Mesodermal cell (in vitro differentiated cells): ENCODE data around the gene PLBD2.
"Not testable (repeated sequence)": the region's sequence is repeated elsewhere in the genome, so short reads cannot be mapped to it uniquely, and the experiment has no call there.

Source experiments
- H3K27ac ChIP-seq: 2 replicates; pipeline ENCODE4 v1.7.0; 2013; ENCODE audit warnings: mild to moderate bottlenecking, low read depth, low read length, moderate library complexity; ENCODE audit not compliant: severe bottlenecking
- H3K36me3 ChIP-seq: 2 replicates; pipeline ENCODE4 v1.7.1; 2013; ENCODE audit warnings: mild to moderate bottlenecking, low read length, moderate library complexity; ENCODE audit not compliant: control insufficient read depth, insufficient read depth
- H3K4me1 ChIP-seq: one replicate; pipeline ENCODE4 v1.7.1; 2013; ENCODE audit warnings: mild to moderate bottlenecking, low read length; ENCODE audit not compliant: insufficient read depth, control insufficient read depth, poor library complexity, severe bottlenecking
- H3K4me3 ChIP-seq: 2 replicates; pipeline ENCODE4 v1.7.0; 2013; ENCODE audit warnings: low read length, control low read depth, mild to moderate bottlenecking; ENCODE audit not compliant: insufficient read depth, poor library complexity, severe bottlenecking; ENCODE audit errors: extremely low read depth
- H3K9me3 ChIP-seq: 2 replicates; pipeline ENCODE4 v1.7.1; 2013; ENCODE audit warnings: mild to moderate bottlenecking, low read length, moderate library complexity; ENCODE audit not compliant: control insufficient read depth
- WGBS, 2 experiments: methylation state at CpG; one replicate each; pipeline ENCODE4 v1.1.5; 2013; ENCODE audit warnings: missing lambda C conversion rate in 2 of 2; ENCODE audit not compliant: insufficient coverage in 2 of 2; 5-methylcytosine and 5-hydroxymethylcytosine counted together

The PLBD2 gene

DNA sequence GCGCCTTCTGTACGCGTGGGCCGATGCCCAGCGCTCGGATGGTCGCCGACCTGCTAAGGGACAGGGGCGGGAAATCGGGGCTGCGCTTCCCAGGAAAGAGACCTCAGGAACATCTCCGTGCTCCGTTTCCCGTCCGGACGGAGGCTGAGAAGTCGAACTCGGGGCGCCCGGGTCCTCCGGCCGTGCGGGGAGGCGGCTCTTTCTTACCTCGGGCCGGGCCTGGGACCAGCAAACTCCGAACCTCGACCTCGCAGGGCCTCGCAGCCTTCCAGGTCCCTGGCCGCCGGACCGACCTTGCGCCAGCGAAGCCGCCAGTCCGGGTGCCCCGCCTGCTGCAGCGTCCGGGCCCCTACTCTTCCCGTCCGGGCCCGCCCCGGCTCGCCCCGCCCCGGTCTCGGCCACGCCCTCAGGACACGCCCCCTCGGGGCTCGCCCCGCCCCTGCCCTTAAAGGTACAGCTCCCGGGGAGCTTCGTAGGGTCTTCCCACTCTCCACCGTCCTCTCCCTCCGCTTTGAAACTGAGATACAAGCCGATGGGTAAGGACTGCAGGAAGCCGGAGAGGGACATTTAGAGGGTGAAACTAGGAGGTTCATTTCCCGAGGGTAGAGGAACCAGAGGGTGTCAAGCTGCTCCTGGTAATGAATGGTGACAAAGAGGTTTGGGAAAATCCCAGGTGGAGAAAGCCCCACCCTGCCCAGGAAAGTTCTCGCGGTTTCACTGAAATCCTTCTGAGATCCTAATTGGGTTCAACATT lies 23.4 kb upstream of the PLBD2 start, which contains the start of gene SLC8B1:
SLC8B1 (minus strand) TSS at position 324 of the 754 bp plus-strand sequence. CDS start 2,231 bp downstream, outside the sequence.
- Histone ChIP-seq H3K4me3 (peak within 1 kb of the TSS; percentile 49), H3K27ac (no peak within 1 kb of the TSS), H3K4me1 (no peaks in the 10 kb centered on the region), H3K9me3 (no peaks in the 10 kb centered on the region), H3K36me3 (no peaks in the 10 kb centered on the region)
- WGBS, 2 experiments, result 0 to 1% methylated on average over 41 to 46 of the region's 62 CpGs

DNA sequence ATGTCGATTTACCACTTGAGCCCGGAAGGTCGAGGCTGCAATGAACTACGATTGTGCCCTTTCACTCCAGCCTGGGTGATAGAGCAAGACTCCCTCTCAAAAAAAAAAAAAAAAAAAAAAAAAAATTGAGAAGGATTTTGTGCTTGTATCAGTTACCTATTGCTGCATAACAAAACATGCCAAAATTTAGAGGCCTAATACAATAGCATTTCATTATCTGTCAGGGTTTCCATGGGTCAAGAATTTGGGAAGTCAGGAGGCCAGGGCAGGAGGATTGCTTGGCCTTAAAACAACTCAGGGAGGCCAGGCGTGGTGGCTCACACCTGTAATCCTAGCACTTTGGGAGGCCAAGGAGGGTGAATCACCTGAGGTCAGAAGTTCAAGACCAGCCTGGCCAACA lies 18.8 kb upstream of the PLBD2 start:
- Histone ChIP-seq H3K4me3 (no peak overlapping the region), H3K4me1 (no peaks in the 10 kb centered on the region), H3K36me3 (no peaks in the 10 kb centered on the region), H3K9me3 (no peaks in the 10 kb centered on the region), H3K27ac (no peak overlapping the region)
- 90% methylated on average over 4 of the region's 5 CpGs; no CpG with 5 or more reads in 1 of the 2 experiments for WGBS, 2 experiments

DNA sequence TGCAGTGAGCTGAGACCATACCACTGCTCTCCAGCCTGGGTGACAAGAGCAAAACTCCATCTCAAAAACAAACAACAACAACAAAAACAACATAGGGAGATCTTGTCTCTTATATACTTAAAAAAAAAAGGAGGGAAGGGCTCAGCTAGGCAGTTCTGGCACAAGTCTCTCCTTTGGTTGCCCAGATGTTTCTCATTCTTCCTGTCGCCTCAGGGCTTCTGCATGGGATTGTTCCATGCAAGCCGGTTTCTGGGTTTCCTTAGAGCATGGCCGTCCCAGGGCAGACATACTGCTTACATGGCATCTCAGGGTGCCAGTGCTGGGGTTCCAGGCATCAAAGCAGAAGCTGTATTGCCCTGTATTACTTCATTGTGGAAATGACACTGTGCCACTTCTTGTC lies 18.3 kb upstream of the PLBD2 start:
- H3K4me3 ChIP-seq, result no peak overlapping the region
- no peaks in the 10 kb centered on the region for H3K36me3 ChIP-seq
- H3K4me1 ChIP-seq, result no peaks in the 10 kb centered on the region
- H3K9me3 ChIP-seq, result no peaks in the 10 kb centered on the region
- no peak overlapping the region for H3K27ac ChIP-seq
- 89 to 92% methylated on average over 3 of the region's 3 CpGs for WGBS, 2 experiments

DNA sequence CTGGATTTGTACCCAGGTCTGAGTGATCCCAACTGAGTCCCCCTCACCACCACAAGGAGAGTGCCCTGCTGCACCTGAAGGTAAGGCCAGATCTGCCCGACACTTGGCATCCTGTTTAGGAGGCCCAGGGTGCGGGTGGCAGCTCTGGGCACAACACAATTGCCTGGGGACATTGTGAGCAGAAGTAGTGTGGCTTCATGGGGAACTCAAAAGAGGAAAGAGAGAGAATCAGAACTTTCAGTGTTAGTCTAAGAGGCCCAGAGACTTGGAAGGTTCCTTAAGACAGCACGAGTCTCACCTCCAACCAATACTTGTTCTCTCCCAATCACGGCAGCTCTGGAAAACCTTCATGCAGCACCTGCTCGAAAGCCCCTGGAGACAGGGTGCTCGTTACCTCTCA lies 16.9 kb upstream of the PLBD2 start:
- Histone ChIP-seq H3K4me3 (no peak overlapping the region), H3K36me3 (no peaks in the 10 kb centered on the region), H3K27ac (no peak overlapping the region), H3K9me3 (no peaks in the 10 kb centered on the region), H3K4me1 (no peaks in the 10 kb centered on the region)
- WGBS, 2 experiments, result 89% methylated on average over 5 of the region's 6 CpGs

DNA sequence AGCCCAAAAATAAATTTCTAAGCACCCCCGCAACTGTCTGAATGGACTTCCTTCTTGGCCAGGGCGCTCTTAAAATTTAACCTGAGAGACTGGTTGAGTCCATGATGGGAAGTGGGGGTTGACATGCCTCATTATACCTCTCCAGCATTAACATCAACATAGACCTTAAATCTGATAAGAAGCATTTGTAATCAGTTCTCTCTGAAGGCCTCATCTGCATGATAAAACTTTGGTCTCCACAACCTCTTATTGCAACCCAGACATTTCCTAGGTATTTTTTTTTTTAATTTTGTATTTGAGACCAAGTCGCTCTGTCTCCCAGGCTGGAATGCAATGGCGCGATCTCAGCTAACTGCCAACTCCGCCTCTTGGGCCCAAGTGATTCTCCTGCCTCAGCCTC lies 13.1 kb upstream of the PLBD2 start:
- no peak overlapping the region for H3K4me3 ChIP-seq
- WGBS, 2 experiments, result 96 to 98% methylated on average over 4 of the region's 6 CpGs
- H3K36me3 ChIP-seq, result no peaks in the 10 kb centered on the region
- no peak overlapping the region for H3K27ac ChIP-seq
- no peaks in the 10 kb centered on the region for H3K9me3 ChIP-seq
- H3K4me1 ChIP-seq, result no peaks in the 10 kb centered on the region

DNA sequence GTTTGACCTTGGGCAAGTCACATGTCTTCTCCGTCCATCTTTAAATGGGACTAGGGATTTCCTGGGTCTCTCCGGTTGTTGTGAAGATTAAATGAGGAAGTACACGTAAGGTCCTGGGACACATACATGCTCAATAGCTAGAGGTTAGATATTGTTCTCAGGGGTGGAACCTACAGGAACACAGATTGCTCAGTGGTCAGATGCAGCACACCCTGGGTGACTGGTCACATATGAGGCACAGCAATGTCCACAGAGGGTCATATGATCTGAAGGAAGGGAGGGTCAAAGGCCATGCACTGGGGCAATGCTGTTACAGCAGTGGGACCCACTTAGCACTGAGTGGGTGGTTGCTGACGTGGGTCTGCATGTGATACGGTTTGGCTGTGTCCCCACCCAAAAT lies 12.0 kb upstream of the PLBD2 start:
- H3K4me1 ChIP-seq, result no peaks in the 10 kb centered on the region
- H3K36me3 ChIP-seq, result no peaks in the 10 kb centered on the region
- no peak overlapping the region for H3K4me3 ChIP-seq
- no peak overlapping the region for H3K27ac ChIP-seq
- WGBS, 2 experiments, result 97 to 100% methylated on average over 3 to 4 of the region's 5 CpGs
- H3K9me3 ChIP-seq, result no peaks in the 10 kb centered on the region

DNA sequence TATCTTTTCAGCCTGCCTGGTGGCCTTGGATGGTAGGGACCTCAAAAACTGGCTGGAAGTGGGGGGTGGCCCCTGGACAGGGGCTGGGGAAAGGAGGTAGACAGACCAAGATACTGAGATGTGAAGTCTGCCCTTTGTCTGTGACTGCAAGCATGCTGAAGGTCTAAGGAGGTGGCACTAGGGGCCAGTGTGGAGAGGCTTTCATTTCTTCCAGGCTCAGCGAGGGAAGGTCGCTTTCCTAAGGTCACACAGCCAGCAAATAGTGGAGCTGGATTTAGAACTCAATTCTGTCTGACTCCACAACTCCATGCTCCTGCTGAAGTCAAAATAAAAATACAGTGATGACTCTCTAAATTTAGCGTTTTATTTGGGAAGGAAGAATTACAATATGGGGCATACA lies 11.3 kb upstream of the PLBD2 start:
- H3K4me3 ChIP-seq, result no peak overlapping the region
- no peaks in the 10 kb centered on the region for H3K4me1 ChIP-seq
- 80 to 86% methylated on average over 1 to 3 of the region's 3 CpGs for WGBS, 2 experiments

DNA sequence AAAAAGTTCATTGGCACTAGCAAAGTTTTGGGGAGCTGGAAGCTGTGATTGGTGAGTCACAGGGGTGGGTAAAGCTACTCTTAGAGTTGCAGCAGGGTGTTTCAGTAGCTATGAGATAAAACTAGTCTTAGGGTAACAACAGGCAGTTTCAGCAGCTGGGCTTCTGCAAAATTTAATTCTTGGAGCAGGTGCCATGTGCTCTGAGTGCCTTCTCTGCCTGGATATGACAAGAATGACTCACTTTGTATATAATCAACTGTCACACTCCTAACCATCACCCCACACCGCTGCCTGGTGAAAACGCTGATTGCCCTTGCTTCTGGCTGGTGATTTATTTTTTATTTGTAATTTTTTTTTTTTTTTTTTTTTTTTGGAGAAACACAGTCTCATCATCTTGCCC lies 10.5 kb upstream of the PLBD2 start:
- H3K4me3 ChIP-seq, result no peak overlapping the region
- H3K36me3 ChIP-seq, result no peaks in the 10 kb centered on the region
- no peaks in the 10 kb centered on the region for H3K9me3 ChIP-seq
- WGBS, 2 experiments, result no CpG with 5 or more reads among the region's 2 CpGs
- H3K27ac ChIP-seq, result no peak overlapping the region
- H3K4me1 ChIP-seq, result no peaks in the 10 kb centered on the region

More for the DNA sequence above, 11.3 kb upstream of the PLBD2 start:
- no peaks in the 10 kb centered on the region for H3K36me3 ChIP-seq
- no peaks in the 10 kb centered on the region for H3K9me3 ChIP-seq
- no peak overlapping the region for H3K27ac ChIP-seq

DNA sequence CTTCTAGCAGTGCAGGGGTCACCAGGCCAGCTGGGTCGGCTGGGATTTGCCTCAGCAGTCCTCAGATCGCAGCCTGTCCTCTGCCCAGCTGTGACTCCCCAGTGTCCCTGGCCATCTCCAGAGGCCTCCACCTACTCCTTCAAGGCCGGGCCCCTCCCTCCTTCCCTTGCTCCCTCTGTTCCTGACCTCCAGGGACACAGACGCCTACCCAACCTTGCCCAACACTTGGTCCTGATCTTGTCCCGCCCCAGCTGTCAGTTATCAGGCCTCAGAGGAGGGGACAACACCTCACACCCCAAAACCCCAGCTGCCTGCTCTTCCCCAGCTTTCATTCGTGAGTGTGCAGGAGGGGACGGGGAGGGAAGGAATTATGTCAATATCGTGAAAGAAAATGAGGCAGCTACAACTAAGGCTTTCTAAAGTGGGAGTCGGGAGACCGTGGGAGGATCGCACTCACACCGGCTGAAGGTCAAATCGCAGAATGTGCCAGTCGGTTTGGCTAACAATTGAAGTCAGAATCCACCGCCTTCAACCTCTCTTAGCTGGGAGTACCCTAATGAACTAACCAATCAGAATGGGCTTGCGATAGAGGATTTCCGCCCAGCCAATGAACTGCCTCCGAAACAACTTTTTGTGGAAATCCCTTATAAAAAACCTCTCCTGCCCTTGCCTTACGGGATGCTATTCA lies 9.4 kb upstream of the PLBD2 start:
- no peak overlapping the region for H3K4me3 ChIP-seq
- H3K4me1 ChIP-seq, result no peaks in the 10 kb centered on the region
- H3K36me3 ChIP-seq, result no peaks in the 10 kb centered on the region
- no peak overlapping the region for H3K27ac ChIP-seq
- WGBS, 2 experiments, result 86 to 88% methylated on average over 16 of the region's 19 CpGs
- H3K9me3 ChIP-seq, result no peaks in the 10 kb centered on the region

DNA sequence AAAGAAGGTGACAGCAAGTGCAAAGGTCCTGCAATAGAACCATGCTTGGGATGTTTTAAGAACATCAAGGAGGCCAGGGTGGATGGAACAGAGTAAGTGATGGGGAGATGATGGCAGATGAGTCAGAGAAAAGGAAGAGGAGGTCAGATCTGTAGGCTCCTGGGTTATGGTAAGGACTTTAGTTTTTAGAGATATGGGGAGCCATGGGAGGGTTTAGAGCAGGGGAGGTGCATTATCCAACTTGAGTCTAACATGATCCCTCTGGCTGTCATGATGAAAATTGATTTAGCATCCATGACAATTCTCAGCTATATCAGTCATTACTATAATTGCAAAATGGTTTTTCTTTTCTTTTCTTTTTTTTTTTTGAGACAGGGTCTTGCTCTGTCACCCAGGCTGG lies 7.3 kb upstream of the PLBD2 start:
- Histone ChIP-seq H3K4me3 (no peak overlapping the region), H3K27ac (no peak overlapping the region), H3K4me1 (no peaks in the 10 kb centered on the region), H3K36me3 (no peaks in the 10 kb centered on the region), H3K9me3 (no peaks in the 10 kb centered on the region)

DNA sequence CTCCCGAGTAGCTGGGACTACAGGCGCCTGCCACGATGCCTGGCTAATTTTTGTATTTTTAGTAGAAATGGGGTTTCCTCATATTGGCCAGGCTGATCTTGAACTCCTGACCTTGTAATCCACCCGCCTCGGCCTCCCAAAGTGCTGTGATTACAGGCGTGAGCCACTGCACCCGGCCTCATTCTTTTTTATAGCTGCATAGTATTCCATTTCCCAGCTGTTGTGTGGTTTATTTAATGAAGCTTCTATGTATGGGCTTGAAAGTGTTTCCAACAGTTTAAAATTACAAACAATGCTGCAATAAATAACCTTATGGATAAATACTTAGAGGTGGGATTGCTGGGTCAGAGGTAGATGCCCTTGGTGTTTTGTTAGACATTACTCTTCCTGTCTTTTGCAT lies 4.2 kb upstream of the PLBD2 start:
- H3K4me1 ChIP-seq, H3K27ac ChIP-seq, H3K36me3 ChIP-seq, H3K4me3 ChIP-seq, H3K9me3 ChIP-seq: not testable (repeated sequence)
- WGBS, 2 experiments, result 100% methylated on average over 1 of the region's 7 CpGs
